ENCODE data around the gene KLC1.

Gene KLC1

GRCh38 chr14:103725001-103725682, 96.1 kb downstream of the KLC1 start:
- DNase-seq, result no peak

GRCh38 chr14:103725739-103726395, 96.9 kb downstream of the KLC1 start:
- no peak for DNase-seq

DNA sequence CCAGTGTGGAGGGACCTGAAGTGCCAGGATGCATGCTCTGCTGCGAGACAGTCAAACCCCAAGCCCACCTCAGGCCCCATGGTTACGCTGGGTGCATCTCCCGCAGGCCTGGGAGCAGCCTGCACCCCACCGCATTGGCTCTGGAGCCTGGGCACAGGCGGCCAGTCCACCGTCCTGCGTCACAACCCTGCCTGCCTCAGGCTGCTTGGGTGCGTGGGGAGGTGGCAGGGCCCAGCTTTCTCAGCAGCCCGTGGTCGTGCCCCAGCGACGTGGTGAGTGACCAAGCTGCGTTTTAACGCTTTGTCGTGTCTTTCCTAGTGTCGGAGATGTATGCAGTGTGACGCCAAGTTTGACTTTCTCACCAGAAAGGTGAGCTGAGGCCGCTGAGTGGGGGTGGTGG, 97.5 kb downstream of the KLC1 start:
- DNase-seq, result no peak

- no peak for DNase-seq
Observed at GRCh38 chr14:103727313-103727980, 98.4 kb downstream of the KLC1 start.

GRCh38 chr14:103728141-103728540, 99.1 kb downstream of the KLC1 start:
- no peak for DNase-seq

GRCh38 chr14:103728721-103729120, 99.7 kb downstream of the KLC1 start:
- DNase-seq, result no peak

GRCh38 chr14:103729496-103730448, 100.8 kb downstream of the KLC1 start:
- no peak for DNase-seq

DNA sequence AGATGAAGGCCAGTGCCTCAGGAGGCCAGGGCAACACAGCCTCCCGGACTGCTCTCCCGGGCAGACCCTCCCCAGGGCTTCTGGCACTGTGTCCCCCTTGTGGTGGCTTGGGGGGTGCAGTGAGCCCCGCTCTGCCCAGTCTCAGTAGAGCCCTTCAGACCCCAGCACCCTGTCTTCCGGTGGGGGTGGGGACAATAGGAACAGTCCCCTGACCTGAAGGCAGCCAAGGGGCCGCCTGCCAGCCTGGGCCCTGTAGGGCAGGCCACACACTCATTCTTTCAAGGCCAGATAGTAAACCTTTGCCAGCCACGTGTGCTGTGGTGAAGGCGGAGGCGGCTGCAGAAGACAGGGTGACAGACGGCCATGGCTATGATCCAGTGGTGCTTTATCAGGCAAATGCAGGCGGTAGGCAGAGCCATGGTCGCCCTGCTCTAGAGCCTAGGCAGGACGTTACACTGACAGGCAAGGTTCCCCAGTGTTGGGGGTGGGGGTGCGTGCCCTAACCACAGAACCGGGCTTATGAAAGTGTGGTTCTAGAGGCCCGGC, 101.6 kb downstream of the KLC1 start:
- DNase-seq, result no peak

- no peak for DNase-seq
Observed at GRCh38 chr14:103731481-103731880, 102.5 kb downstream of the KLC1 start.

DNA sequence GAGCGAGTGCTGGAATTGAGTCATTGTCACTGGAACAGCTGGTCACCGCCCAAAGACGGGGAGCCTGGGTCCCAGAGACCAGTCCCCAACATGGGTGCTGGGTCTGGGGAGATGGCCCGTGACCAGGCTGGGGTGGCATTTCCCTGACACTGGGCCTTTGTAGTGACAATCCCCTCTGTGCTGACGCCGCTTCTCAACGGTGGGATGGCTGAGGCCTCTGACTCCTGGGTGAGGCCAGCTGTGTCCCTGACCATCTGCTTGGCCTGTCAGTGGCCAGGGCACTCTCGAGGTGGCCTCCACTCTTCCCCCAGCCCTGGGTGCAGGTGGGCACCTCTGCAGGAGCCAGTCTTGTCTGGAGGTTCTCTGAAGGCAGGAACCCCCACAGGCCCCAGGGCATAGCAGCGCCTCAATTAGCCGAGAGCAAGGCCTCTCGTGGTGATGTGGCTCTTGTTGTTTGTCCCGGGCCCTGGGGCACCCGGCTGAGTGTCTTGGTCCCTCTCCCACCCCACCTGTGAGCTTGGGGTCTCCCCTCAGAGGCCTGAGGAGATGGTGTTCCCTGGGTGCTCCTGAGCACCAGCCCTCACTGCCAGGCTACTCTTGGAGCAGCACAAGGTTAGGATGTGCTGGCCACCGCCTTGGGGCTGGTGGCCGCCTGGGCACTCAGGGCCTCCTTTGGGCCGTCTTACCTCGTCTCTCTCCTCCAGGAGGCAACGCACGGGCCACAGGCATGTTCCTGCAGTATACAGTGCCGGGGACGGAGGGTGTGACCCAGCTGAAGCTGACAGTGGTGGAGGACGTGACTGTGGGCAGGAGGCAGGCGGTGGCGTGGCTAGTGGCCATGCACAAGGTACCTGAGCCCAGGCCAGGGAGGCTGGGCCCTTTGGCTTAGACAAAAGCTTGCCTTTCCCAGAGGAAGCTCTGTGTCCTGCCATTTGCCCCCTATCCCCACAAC, 103.2 kb downstream of the KLC1 start:
- DNase-seq, result no peak

GRCh38 chr14:103732868-103733620, 104.0 kb downstream of the KLC1 start:
- DNase-seq, result no peak

GRCh38 chr14:103733651-103734050, 104.6 kb downstream of the KLC1 start:
- DNase-seq, result no peak

DNA sequence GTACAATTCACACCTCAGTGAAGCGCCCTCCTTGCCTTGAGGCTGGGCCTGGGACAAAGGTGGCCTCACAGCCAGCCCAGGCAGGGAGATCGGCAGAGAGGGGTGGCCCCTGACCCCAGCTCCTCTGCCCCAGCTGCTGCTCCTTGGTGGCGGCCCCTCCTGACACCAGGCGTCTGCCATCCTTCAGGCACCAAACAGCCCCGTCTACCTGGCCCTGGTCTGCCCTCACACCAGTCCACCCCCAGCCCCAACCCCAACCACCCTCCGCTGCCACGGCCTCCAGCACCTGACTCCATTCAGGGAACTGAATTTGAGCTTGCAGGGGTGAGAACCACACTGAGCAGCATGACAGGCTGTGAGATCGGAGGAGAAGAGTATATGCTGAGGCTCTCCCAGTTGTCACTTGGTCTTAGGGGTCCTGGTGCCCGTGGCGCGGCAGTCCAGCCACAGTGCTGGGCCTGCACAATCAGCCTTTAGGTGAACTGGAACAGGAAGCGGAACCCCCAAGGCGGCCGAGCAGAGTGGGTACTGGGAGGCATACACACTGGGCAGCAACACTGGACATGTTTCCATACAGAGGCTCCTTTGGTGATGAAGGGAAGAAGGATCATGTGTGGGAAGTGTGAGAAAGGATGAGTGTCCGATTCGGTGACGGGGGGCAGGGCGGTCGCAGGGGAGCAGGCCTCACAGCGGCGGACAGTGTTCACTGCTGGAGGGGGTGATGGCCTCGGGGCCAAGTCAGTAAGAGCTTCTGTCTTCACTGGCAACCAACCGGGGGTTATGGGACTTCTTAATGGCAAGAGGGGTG, 105.3 kb downstream of the KLC1 start:
- DNase-seq, result no peak

- no peak for DNase-seq
Observed at GRCh38 chr14:103735022-103735421, 106.0 kb downstream of the KLC1 start.

- no peak for DNase-seq
Observed at GRCh38 chr14:103735439-103735814, 106.4 kb downstream of the KLC1 start.

- DNase-seq, result no peak
Observed at GRCh38 chr14:103735815-103736545, 107.0 kb downstream of the KLC1 start.

DNA sequence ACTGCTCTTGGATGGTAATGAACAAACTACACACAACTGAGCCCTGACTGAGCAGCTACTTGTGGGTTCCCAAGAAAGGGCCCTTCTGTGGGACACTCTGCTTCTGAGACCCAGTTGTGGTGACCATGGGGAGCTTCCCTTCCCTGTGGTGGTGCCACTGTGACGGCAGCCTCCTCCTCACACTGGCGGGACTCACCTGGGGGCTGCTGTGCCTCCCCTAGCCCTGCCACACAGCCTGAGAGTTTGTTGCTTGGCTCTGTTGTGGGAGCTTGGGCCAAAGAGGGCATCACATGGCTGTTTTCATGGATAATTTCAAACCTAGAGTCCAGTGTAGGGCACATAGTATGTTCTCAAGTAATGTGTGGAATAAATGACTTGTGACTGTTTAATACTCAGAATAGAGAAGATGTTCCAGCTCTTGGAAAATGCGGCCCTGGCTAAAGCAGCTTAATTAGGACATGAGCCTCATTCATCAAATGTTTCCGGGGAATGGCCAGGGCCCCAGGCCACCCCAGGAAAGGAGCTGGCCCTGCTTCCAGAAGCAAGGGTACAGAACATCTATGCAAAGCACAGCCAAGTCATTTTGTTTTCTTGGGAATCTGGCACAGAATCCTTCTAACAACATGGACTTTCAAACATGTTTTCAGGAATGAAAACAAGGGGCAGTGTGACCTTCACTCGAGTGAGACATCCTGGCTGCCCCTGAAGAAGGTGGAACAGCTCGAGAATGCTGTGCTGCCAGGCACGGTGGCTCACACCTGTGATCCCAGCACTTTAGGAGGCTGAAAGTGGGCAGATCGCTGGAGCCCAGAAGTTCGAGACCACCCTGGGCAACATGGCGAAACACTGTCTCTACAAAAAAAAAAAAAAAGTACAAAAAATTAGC, 107.8 kb downstream of the KLC1 start:
- no peak for DNase-seq

DNA sequence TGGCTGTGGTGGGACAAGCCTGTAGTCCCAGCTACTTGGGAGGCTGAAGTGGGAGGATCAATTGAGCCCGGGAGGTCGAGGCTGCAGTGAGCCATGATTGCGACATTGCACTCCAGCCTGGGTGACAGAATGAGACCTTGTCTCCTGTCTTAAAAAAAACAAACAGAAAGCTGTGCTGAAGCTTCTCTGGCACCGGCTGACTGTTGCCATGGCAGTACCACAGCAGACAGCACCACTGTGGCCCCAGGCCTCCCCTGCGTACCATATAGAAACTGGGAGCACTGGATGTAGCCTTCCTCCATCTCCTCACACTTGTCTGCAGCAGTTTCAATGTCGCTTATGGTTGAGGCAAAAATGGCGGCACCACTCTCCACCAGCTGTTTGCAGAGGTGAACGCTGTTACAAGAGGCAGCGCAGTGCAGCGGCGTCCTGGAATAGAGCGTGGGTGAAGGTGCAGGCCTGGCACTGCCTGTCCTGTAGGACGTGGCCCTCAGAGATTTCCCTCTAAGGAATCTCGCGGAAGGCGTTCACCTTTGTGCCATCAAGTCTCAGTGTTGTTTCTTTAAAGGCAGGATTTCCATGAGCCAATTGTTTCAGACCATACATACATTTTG, 108.5 kb downstream of the KLC1 start:
- no peak for DNase-seq

All from GF-D8 (cell line).